PC-9 (cell line): ENCODE results near the gene HAAO. TPM values are rescaled to one million over a fixed set of nuclear protein-coding genes. Genes with fewer than 3 reads are reported as not detected.

Experiments
- BruUV-seq: library from RNA; stranded (reverse); fragments of 400-500 nt; replicated peaks from 2 replicates; lab custom pipeline; 2021; lab: Mats Ljungman, UMichigan
- CTCF ChIA-PET: fragments of 300-600 bp; sonication (Branson Sonifier 250); formaldehyde crosslinking; loops from one replicate; lab custom pipeline; 2022; ENCODE audit warnings: antibody characterized with exemption; lab: Charles Lee
- POLR2A ChIA-PET: fragments of 300-600 bp; sonication (Branson Sonifier 250); formaldehyde crosslinking; loops from one replicate; lab custom pipeline; 2022; ENCODE audit warnings: antibody characterized with exemption; ENCODE audit not compliant: unreplicated experiment; lab: Charles Lee
- DNase-seq, 2 experiments: peaks; one replicate each; pipeline versions ENCODE4 v3.0.0 to v3.0.0-alpha.2; 2015 to 2022; ENCODE audit warnings: mixed read lengths in 1 of 2
- H2AFZ ChIP-seq: fragments of 200-600 bp; sonication (generic); 2 replicates; pipeline ENCODE4 v1.8.1; 2017; ENCODE audit warnings: antibody characterized with exemption
- H3F3A ChIP-seq: fragments of 200-600 bp; sonication (generic); 2 replicates; pipeline ENCODE4 v1.8.1; 2017; ENCODE audit warnings: antibody characterized with exemption, mild to moderate bottlenecking, low read depth; ENCODE audit not compliant: insufficient read depth
- H3K27ac ChIP-seq: fragments of 200-600 bp; sonication (generic); 2 replicates; pipeline ENCODE4 v1.6.1; 2016; ENCODE audit warnings: mixed run types
- H3K27me3 ChIP-seq: fragments of 200-600 bp; sonication (generic); 2 replicates; pipeline ENCODE4 v1.6.1; 2016; ENCODE audit warnings: low read depth, mixed run types; ENCODE audit not compliant: insufficient read depth
- H3K36me3 ChIP-seq: fragments of 200-600 bp; sonication (generic); 2 replicates; pipeline ENCODE4 v1.6.1; 2016; ENCODE audit warnings: low read depth, mixed run types
- H3K4me1 ChIP-seq: fragments of 200-600 bp; sonication (generic); replicated peaks from 2 replicates; pipeline ENCODE4 v1.6.1; 2016; ENCODE audit warnings: mixed run types; ENCODE audit not compliant: insufficient read depth
- H3K4me2 ChIP-seq: fragments of 200-600 bp; sonication (generic); 2 replicates; pipeline ENCODE4 v1.6.1; 2017; ENCODE audit warnings: mixed run types
- H3K4me3 ChIP-seq: fragments of 200-600 bp; sonication (generic); 2 replicates; pipeline ENCODE4 v1.6.1; 2016; ENCODE audit warnings: mixed run types
- H3K79me2 ChIP-seq: fragments of 200-600 bp; sonication (generic); 2 replicates; pipeline ENCODE4 v1.6.1; 2017; ENCODE audit warnings: low read depth, mixed run types
- H3K9me2 ChIP-seq: fragments of 200-600 bp; sonication (generic); 2 replicates; pipeline ENCODE4 v1.8.1; 2017; ENCODE audit warnings: mild to moderate bottlenecking; ENCODE audit not compliant: insufficient read depth
- H3K9me3 ChIP-seq: fragments of 200-600 bp; sonication (generic); 2 replicates; pipeline ENCODE4 v1.8.1; 2016; ENCODE audit warnings: low read depth; ENCODE audit not compliant: insufficient read depth
- H4K20me1 ChIP-seq: fragments of 200-600 bp; sonication (generic); 2 replicates; pipeline ENCODE4 v1.8.1; 2017; ENCODE audit not compliant: insufficient read depth
- CTCF ChIP-seq: fragments of 200-600 bp; sonication (generic); conservative IDR thresholded peaks from 2 replicates; pipeline ENCODE4 v1.6.1; 2017; ENCODE audit warnings: mixed run types, antibody characterized with exemption, mild to moderate bottlenecking, moderate library complexity
- EZH2 ChIP-seq: fragments of 200-600 bp; sonication (generic); IDR thresholded peaks from 2 replicates; pipeline ENCODE4 v1.8.0; 2017; ENCODE audit warnings: antibody characterized with exemption, low read depth
- intact Hi-C: fragments of 100-400 bp; cut with micrococcal nuclease; formaldehyde crosslinking; loops from one replicate; pipeline ENCODE4 v1.10.0; 2022; ENCODE audit not compliant: unreplicated experiment
- total RNA-seq: library from RNA; stranded (reverse); gene quantifications from 2 replicates; pipeline ENCODE4 v1.2.3, GENCODE V29; 2021

The HAAO gene
- total RNA-seq, 1 experiment from 2014 or later: not detected

DNA sequence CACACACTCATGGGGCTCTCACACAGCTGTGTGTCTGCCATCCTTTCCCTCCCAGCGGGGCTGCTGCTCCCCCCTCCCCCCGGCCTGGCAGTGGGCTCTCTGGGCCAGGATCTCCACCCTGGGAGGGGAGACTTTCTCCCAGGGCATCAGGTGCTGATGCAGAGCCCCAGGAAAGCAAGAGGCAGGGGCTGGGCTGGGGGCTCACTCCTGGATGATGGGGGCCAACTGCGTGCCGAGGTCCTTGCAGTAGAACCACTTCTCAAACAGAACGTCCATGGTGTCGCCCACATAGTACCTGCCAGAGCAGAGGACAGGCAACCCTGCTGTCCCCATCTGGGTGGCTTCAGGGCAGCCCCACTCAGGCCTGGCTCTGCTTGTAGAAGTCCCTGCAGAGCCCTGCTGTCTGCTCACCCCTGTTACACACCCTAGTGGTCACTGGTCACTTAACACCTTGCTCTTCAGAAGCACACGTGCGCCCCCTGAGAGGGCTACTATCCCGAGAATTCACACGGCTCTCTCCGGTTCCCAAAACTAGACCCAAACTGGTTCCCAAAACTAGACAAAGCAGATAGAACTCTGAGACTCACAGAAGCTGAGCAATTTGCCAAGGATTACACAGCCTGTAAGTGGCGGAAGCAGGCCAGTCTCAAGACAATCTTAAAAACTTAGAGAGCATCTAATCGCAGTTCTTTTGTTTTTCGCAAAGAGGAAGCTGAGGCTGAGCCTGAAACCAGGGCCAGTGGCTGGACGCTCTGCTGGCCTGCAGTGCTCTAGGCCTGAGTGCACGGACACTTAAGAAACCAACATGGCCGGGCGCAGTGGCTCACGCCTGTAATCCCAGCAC, 21.9 kb downstream of the HAAO start:
- intact Hi-C loops: no loop called here
- BruUV-seq: no TSS peak
- CTCF ChIA-PET: interaction anchor here (0.7 kb wide), 1 partner anchor 1113 kb away, joined by 8 read pairs; no protein-coding TSS in a partner anchor

DNA sequence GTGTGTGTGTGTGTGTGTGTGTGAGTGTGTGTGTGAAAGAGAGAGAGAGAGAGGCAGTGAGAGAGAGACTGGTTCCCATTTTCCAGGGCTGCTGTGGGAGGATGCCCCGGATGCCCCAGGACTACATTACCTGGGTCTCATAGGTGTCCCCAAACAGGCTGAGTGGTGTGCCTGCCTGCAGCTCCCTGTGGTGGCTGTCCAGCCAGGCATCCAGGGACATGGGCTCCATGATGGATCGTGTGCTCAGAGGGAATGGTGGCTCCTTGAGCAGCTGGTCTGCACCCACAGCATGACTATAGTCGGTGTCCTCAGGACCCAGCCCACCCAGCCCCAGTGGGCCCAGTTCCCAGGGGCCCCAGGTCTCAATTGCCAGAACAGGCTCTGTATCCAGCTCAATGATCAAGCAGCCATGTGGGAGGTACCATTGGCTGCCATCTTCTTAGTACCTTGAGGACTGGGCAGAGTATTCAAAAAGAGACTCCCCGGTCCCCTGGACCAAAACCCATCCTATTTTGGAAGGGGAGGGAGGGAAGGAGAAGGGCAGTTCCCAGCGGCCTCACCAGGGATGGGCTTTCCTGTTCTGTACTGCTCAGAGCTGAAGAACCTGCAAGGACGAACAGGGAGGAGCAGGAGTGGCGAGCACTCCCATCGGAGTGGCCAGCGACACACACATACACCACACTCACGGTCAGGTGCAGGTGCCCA, 22.6 kb downstream of the HAAO start:
- Histone ChIP-seq H3K4me3 (no peak overlapping the region), H3K27ac (no peak overlapping the region), H4K20me1 (no peaks in the 10 kb centered on the region), H3K36me3 (no peaks in the 10 kb centered on the region), H3K9me3 (no peaks in the 10 kb centered on the region), H3K4me2 (no peak overlapping the region), H3F3A (no peaks in the 10 kb centered on the region; the same call in 1 of the 2 replicates), H3K27me3 (no peaks in the 10 kb centered on the region), H3K9me2 (no peaks in the 10 kb centered on the region; the same call in 1 of the 2 replicates), H3K79me2 (no peaks in the 10 kb centered on the region), H3K4me1 (no peaks in the 10 kb centered on the region), H2AFZ (no peak overlapping the region)
- ChIA-PET POLR2A (interaction anchor here (0.7 kb wide), 1 partner anchor 954 kb away, joined by 3 read pairs; no protein-coding TSS in a partner anchor), CTCF (no interaction called here)
- BruUV-seq: no TSS peak
- intact Hi-C loops: no loop called here
- DNase-seq: no peak
- TF ChIP-seq EZH2 (no peak), CTCF (no peak)

More for the DNA sequence above, 21.9 kb downstream of the HAAO start:
- H3K27ac ChIP-seq: no peak overlapping the region
- no peak overlapping the region for H3K4me3 ChIP-seq
- H3K36me3 ChIP-seq: no peaks in the 10 kb centered on the region
- no peaks in the 10 kb centered on the region; the same call in 1 of the 2 replicates for H3K9me2 ChIP-seq
- TF ChIP-seq EZH2: no peak
- TF ChIP-seq CTCF: peak; percentile 66
- POLR2A ChIA-PET: no interaction called here
- H2AFZ ChIP-seq: no peak overlapping the region
- H3K79me2 ChIP-seq: no peaks in the 10 kb centered on the region
- no peak overlapping the region for H3K4me2 ChIP-seq
- no peaks in the 10 kb centered on the region for H3K4me1 ChIP-seq
- no peak for DNase-seq
- H4K20me1 ChIP-seq: no peaks in the 10 kb centered on the region
- H3K9me3 ChIP-seq: no peaks in the 10 kb centered on the region
- H3F3A ChIP-seq: no peaks in the 10 kb centered on the region; the same call in 1 of the 2 replicates
- H3K27me3 ChIP-seq: no peaks in the 10 kb centered on the region

DNA sequence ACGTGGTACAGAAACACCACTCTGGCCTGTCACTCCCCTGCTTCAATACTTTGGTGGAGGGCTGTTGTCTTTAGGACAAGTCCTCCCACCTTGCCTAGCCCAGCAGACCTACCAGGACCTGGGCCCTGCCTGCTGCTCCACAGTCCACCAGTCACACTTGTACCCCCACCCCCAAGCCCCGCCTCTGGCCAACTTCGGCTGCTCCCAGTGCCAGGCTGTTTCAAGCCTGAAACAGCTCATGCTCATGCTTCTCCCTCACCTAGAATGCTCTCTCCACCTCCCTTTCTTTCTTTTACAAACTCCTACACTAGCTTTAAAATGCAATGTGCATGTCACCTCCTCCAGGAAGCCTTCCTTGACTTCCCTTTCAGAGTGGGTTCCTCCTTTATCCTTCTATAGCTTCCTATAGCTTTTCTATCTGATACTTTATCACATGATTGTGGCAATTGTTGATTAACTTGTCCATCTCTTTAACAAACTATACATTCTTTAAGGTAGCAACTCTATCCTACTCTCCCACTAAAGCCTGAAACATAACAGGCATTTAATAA, 23.6 kb downstream of the HAAO start:
- H3K36me3 ChIP-seq: no peaks in the 10 kb centered on the region
- TF ChIP-seq EZH2 (no peak), CTCF (no peak)
- no peak for DNase-seq
- H3K4me1 ChIP-seq: no peaks in the 10 kb centered on the region
- no peaks in the 10 kb centered on the region; the same call in 1 of the 2 replicates for H3F3A ChIP-seq
- intact Hi-C loops: no loop called here
- no peak overlapping the region for H2AFZ ChIP-seq
- H3K79me2 ChIP-seq: no peaks in the 10 kb centered on the region
- no peak overlapping the region for H3K4me2 ChIP-seq
- H3K27ac ChIP-seq: no peak overlapping the region
- POLR2A ChIA-PET: no interaction called here
- H3K27me3 ChIP-seq: no peaks in the 10 kb centered on the region
- no peak overlapping the region for H3K4me3 ChIP-seq
- no TSS peak for BruUV-seq
- CTCF ChIA-PET: no interaction called here
- no peaks in the 10 kb centered on the region for H3K9me3 ChIP-seq
- H3K9me2 ChIP-seq: no peaks in the 10 kb centered on the region; the same call in 1 of the 2 replicates
- H4K20me1 ChIP-seq: no peaks in the 10 kb centered on the region
